Sigmoid colon (tissue), 7 donors: ENCODE data around the gene C6orf141. TPM values are rescaled to one million over a fixed set of nuclear protein-coding genes. Genes with fewer than 3 reads are reported as not detected.

Experiments
- DNase-seq: peaks from one replicate; pipeline ENCODE4 v3.0.0-alpha.2; 2019
- H3K27ac ChIP-seq, 4 donors: fragments of 200-600 bp; sonication (generic); one replicate each; pipeline ENCODE4 v1.5.1; 2016 to 2019; ENCODE audit warnings: mild to moderate bottlenecking in 1 of 4
- H3K27me3 ChIP-seq, 3 donors: fragments of 200-600 bp; sonication (generic); one replicate each; pipeline ENCODE4 v1.5.1; 2019; ENCODE audit warnings: mild to moderate bottlenecking in 1 of 3
- H3K36me3 ChIP-seq, 4 donors: fragments of 200-600 bp; sonication (generic); one replicate each; pipeline ENCODE4 v1.5.1; 2016 to 2019
- H3K4me1 ChIP-seq, 4 donors: fragments of 200-600 bp; sonication (generic); one replicate each; pipeline ENCODE4 v1.5.1; 2017 to 2019
- H3K4me3 ChIP-seq, 4 donors: fragments of 200-600 bp; sonication (generic); one replicate each; pipeline ENCODE4 v1.5.1; 2017 to 2019; ENCODE audit warnings: mild to moderate bottlenecking in 2 of 4, moderate library complexity in 1 of 4
- H3K9me3 ChIP-seq, 4 donors: fragments of 200-600 bp in 3 of 4; sonication (generic) in 3 of 4; one replicate each; pipeline versions ENCODE4 v1.5.1 to v1.6.1; 2013 to 2019
- CTCF ChIP-seq, 4 experiments: fragments of 450-650 bp in 3 of 4; fragments of 200-600 bp in 1 of 4; IDR thresholded peaks; one replicate each; pipeline ENCODE4 v1.5.1; 2016 to 2019; ENCODE audit warnings: antibody characterized with exemption in 4 of 4, mild to moderate bottlenecking in 3 of 4, moderate library complexity in 2 of 4
- EP300 ChIP-seq, 4 donors: sonication (generic); formaldehyde crosslinking; IDR thresholded peaks; one replicate each; pipeline ENCODE4 v1.6.1; 2017; ENCODE audit warnings: antibody characterized with exemption in 4 of 4
- POLR2A ChIP-seq, 2 donors: fragments of 450-650 bp; IDR thresholded peaks; one replicate each; pipeline ENCODE4 v1.6.1; 2016; ENCODE audit warnings: antibody characterized with exemption in 2 of 2, mild to moderate bottlenecking in 2 of 2, moderate library complexity in 2 of 2
- POLR2AphosphoS5 ChIP-seq, 4 donors: sonication (generic); formaldehyde crosslinking; IDR thresholded peaks; one replicate each; pipeline ENCODE4 v1.6.1; 2017; ENCODE audit warnings: antibody characterized with exemption in 4 of 4
- WGBS, 2 donors: extraction: QIAGEN DNeasy Blood & Tissue Kit; methylation state at CpG; one replicate each; pipeline ENCODE4 v1.1.7; 2013; 5-methylcytosine and 5-hydroxymethylcytosine counted together
- intact Hi-C: fragments of 100-400 bp; cut with DNase I; formaldehyde crosslinking; loops from one replicate; pipeline ENCODE4 v1.15.1; 2023
- polyA plus RNA-seq, 3 donors: library from polyadenylated mRNA; stranded (reverse); fragments of 200-250 nt; gene quantifications; one replicate each; pipeline ENCODE4 v1.2.3, GENCODE V29; 2013
- total RNA-seq, 4 donors: library from RNA; depleted of rRNA; stranded (reverse); fragments of >200 nt; gene quantifications; one replicate each; pipeline ENCODE4 v1.1.0, GENCODE V29; 2016
- donor health status: healthy with polysubstance abuse.
- donor health status: Bipolar disorder and iron deficiency.
- donor health status: healthy.

C6orf141 gene
- total and polyA plus RNA-seq, 7 donors = 1.4 to 6.9 (median 3.6) TPM

- intact Hi-C loops = no loop called here
- no peak for DNase-seq
- Histone ChIP-seq H3K27ac (no peak overlapping the region), H3K4me3 (peak overlapping the region in 3 of 4 donors; percentile 27 to 44 (median 42)), H3K36me3 (no peaks in the 10 kb centered on the region), H3K4me1 (peaks cover 0 to 18% (median 17%) of the 10 kb centered on the region in 4 donors), H3K27me3 (peaks cover 8 to 35% (median 10%) of the 10 kb centered on the region in 3 donors), H3K9me3 (no peaks in the 10 kb centered on the region)
- no peak for TF ChIP-seq POLR2AphosphoS5 (IDR thresholded peaks at IDR 0.05)
- no peak for TF ChIP-seq POLR2A (IDR thresholded peaks at IDR 0.05)
- TF ChIP-seq EP300 (IDR thresholded peaks at IDR 0.05) = no peak
- TF ChIP-seq CTCF (IDR thresholded peaks at IDR 0.05) = no peak
- 1 to 2% methylated on average over 38 of the region's 38 CpGs for WGBS, 2 donors
Observed at GRCh38 chr6:49551078-49551865, 804 bp downstream of the C6orf141 start.

- 22 to 23% methylated on average over 2 of the region's 2 CpGs for WGBS, 2 donors
- DNase-seq = no peak
- Histone ChIP-seq H3K4me1 (peaks cover 0 to 18% (median 17%) of the 10 kb centered on the region in 4 donors), H3K9me3 (no peaks in the 10 kb centered on the region), H3K27me3 (peaks cover 8 to 35% (median 10%) of the 10 kb centered on the region in 3 donors), H3K36me3 (no peaks in the 10 kb centered on the region), H3K4me3 (peak overlapping the region in 2 of 4 donors; percentile 42 to 44), H3K27ac (no peak overlapping the region)
- TF ChIP-seq POLR2A (IDR thresholded peaks at IDR 0.05) (no peak), EP300 (IDR thresholded peaks at IDR 0.05) (no peak), CTCF (IDR thresholded peaks at IDR 0.05) (no peak), POLR2AphosphoS5 (IDR thresholded peaks at IDR 0.05) (no peak)
- intact Hi-C loops = no loop called here
Observed at GRCh38 chr6:49551866-49552129, 1.3 kb downstream of the C6orf141 start.

- peaks cover 8 to 35% (median 10%) of the 10 kb centered on the region in 3 donors for H3K27me3 ChIP-seq
- WGBS, 2 donors = 63 to 97% methylated on average over 2 of the region's 2 CpGs
- no peak for DNase-seq
- no peak overlapping the region for H3K27ac ChIP-seq
- no peaks in the 10 kb centered on the region for H3K36me3 ChIP-seq
- peaks cover 0 to 18% (median 17%) of the 10 kb centered on the region in 4 donors for H3K4me1 ChIP-seq
- H3K9me3 ChIP-seq = no peaks in the 10 kb centered on the region
- no peak for TF ChIP-seq EP300 (IDR thresholded peaks at IDR 0.05)
- TF ChIP-seq POLR2AphosphoS5 (IDR thresholded peaks at IDR 0.05) = no peak
- no peak for TF ChIP-seq CTCF (IDR thresholded peaks at IDR 0.05)
- TF ChIP-seq POLR2A (IDR thresholded peaks at IDR 0.05) = no peak
- no peak overlapping the region for H3K4me3 ChIP-seq
- intact Hi-C loops = no loop called here
Observed at GRCh38 chr6:49552596-49552995, 2.1 kb downstream of the C6orf141 start.

GRCh38 chr6:49553384-49553783 is 2.9 kb downstream of the C6orf141 start:
- Histone ChIP-seq H3K36me3 (no peaks in the 10 kb centered on the region), H3K9me3 (no peaks in the 10 kb centered on the region), H3K4me3 (no peak overlapping the region), H3K27ac (no peak overlapping the region), H3K4me1 (peaks cover 0 to 18% (median 17%) of the 10 kb centered on the region in 4 donors), H3K27me3 (peaks cover 8 to 35% (median 10%) of the 10 kb centered on the region in 3 donors)
- intact Hi-C loops = no loop called here
- no peak for TF ChIP-seq POLR2AphosphoS5 (IDR thresholded peaks at IDR 0.05)
- no peak for TF ChIP-seq POLR2A (IDR thresholded peaks at IDR 0.05)
- no peak for TF ChIP-seq EP300 (IDR thresholded peaks at IDR 0.05)
- TF ChIP-seq CTCF (IDR thresholded peaks at IDR 0.05) = no peak
- WGBS, 2 donors = 77 to 89% methylated on average over 1 of the region's 1 CpG
- no peak for DNase-seq
